ENCODE data around the gene EXD3. TPM values are rescaled to one million over a fixed set of nuclear protein-coding genes. Genes with fewer than 3 reads are reported as not detected.

The EXD3 gene
- total RNA-seq, 1 experiment from 2014 or later = 14.1 TPM

DNA sequence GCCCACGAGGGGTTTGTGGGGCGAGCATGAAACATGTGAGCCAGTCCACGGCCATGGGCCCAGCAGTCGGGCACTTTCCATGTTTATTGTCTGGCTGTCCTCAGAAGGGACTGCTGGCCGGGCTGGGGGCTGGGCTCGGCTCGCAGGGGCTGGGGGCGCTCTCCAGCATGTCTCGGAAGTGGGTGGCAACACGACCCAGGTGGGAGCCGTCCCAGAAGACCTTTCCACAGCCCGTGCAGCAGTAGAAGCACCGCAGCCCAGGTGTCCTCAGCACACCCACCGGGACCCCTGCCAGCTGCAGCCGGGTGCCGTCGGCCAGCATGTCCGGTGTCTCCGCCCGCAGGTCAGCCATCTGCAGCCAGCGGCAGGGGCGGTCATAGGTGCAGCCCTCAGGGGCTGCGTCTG, 116.1 kb downstream of the EXD3 start:
- no peak for DNase-seq (ENCODE audit: low spot score)

- no peak for DNase-seq (ENCODE audit: low spot score)
Measured at GRCh38 chr9:137306066-137306849, 116.7 kb downstream of the EXD3 start.

- DNase-seq (ENCODE audit: low spot score) = no peak
Measured at GRCh38 chr9:137305798-137306065, 117.2 kb downstream of the EXD3 start.

DNA sequence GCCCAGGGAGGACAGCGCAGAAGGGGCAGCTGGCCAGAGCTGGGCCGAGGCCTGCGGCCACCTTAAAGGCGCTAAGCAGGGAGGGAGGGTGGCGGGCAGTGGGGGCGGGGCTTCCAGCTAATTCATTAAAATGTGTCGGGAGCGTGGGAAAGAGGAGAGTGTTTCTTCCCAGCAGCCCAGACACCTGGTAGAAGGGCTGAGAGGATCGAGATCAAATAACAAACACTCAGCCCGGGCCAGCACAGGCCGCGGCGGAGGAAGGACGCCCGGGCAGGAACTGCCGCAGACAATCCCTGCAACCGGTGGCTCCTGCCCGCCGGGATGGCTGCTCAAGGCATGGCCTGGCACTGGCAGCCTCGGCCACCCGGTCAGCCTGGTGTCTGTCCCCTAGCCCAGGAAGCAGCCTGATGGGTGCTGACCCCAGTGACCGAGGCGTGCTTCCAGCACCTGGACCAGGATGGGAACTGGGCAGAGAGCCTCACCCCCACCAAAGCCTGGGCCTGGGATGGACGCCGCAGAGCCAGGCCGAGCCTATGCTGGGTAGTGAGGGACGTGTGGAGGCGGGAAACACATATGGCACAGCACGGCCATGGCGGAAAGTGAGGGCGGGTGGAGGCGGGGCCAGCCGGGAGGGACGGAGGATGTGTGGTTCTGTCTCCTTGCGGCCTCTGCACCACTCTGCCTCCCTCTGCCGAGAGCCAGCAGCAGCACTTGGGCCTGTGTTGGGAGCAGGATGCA, 117.7 kb downstream of the EXD3 start:
- peak; percentile 38 for DNase-seq (ENCODE audit: low spot score)

DNA sequence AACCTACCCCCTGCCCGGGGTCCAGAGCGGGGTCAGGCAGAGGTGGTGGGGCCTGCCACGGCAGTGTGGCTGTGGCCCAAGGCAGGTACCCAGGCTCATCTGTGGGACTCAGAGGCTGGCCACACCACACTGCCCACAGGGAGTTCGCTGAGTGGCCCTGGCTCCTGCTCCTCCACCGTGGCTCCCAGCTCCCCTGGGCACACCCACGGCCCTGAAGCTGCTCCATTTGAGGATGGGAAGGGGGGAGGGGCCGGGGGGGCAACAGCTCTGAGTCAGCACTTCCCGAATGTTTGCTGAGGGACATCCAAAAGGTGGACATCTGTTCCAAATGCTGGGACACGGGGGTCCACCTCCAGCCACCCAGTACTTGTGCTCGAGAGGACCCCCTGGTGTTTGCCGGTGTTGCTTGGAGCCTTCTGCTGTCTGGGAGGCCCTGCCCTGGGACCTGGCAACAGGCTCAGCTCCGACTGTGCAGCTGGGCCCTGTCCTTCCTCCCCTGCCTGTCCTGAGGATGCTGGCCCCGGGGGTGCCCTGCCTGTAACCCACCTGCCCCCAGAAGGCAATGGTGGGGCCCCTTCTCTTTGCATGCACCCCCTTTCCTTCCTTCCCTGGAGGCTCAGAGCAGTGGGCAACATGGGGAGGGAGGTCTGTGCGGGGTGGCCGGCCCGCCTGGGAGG, 118.4 kb downstream of the EXD3 start:
- no peak for DNase-seq (ENCODE audit: low spot score)

GRCh38 chr9:137303893-137304382, 119.0 kb downstream of the EXD3 start:
- no peak for DNase-seq (ENCODE audit: low spot score)

DNA sequence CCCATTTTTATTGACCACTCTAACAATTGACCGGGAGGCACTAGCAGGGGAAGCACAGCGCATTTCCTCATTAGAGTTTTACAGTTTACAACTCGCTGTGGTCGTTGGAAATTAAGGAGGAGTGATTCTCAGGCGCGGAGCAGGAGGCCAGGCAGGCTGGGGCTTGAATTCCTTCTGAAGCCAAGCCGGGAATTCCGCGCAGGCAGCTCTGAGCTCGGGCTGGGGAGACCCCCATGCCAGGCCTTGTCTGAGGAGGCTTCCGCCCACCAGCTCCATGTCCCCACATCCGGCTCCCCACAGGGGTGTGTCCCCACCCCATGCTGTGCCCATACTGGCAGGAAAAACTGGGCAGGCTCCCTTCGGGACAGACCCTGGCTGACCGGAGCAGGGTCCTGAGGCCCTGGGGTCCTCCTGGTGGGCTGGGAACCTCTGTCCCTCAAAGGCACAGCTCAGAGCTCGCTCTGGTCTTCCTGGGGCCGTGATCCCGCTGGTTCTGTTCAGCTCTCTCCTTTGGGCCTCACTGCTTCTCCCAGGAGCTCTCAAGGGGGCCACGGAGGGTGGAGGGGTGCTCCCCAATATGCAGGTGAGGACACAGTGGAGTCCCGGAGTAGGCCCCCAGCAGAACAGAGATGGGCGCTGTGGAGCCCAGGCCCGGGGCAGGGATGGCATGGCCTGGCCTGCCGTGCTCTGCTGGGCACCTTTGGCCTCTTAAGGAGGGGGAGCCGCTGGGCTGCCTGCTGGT, 119.6 kb downstream of the EXD3 start:
- no peak for DNase-seq (ENCODE audit: low spot score)

DNA sequence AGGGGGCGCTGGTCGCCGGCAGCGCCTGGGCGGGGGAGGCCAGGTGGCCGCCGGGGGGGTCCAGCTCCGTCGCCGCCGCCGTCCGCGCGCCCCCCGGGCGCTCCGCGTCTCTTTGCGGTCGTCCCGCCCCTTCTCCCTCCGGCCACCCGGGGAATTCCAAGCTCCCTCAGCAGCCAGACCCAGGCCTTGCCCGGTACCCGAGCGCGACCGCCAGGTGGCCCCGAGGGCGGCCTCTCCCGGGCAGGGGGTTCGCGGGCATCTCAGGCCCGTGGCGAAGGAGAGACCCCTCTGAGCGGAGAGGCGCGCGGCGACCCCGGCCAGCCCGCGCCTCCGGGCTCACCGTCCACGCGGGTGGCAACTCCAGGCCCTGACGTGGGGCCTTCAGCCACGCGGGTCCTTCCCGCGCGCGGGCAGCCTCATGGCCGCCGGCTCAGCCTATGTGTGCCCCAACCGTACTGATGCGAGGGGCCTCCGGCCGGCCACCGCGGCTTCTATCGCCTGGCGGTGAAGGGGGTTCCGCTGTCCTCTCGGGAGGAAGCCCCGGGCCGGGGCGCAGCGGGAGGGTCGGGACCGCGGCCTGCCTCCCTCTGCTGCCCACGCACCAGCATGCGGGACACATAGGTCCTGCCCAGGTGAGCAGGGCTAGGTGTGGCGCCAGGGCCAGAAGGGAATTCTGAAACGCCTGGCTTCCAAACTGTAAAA, 120.4 kb downstream of the EXD3 start:
- no peak for DNase-seq (ENCODE audit: low spot score)

- DNase-seq (ENCODE audit: low spot score) = peak; percentile 87
Measured at GRCh38 chr9:137302118-137302448, 120.9 kb downstream of the EXD3 start, which contains the start of gene NRARP. Gene NRARP (minus strand): TSS chr9:137302271. CDS start chr9:137301928, 343 bp downstream.

DNA sequence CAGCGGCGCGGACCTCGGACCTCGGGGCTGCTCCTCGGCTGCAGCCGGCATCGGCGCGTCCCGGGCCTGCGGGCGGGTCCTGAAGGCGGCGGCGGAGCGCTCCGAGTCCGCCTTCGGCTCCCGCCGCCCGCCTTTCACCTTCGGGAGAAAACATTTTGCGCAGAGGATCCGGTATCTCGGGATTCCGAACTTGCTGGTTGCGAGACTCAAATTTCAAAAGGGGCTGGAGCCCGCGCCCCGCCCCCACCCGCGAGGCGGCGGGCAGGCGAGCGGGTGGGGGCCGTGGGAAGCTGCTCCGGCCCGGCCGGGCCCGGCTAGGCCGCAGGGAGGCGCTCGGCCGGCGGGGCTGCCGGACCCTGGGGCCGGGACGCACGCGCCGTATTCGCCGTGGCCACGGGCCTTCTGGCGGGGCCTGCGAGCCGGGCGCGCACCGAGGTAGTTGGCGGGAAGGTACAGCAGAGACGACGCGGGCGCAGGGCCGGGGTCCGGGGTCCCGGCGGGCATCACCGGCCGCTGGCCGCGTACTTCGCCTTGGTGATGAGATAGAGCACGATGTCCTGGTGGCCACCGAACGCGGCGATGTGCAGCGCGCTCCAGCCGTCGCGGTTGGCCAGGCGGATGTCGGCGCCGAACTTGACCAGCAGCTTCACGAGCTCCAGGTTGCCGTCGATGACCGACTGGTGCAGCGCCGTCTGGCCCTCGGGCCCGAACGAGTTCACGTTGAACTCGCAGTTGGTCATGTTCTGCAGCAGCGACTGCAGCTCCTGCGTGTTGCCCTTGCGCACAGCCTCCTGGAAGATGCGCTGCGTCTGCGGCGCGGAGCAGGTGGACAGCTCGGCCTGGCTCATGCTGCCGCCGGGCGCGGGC, 121.6 kb downstream of the EXD3 start:
- DNase-seq (ENCODE audit: low spot score) = peak; percentile 69

DNA sequence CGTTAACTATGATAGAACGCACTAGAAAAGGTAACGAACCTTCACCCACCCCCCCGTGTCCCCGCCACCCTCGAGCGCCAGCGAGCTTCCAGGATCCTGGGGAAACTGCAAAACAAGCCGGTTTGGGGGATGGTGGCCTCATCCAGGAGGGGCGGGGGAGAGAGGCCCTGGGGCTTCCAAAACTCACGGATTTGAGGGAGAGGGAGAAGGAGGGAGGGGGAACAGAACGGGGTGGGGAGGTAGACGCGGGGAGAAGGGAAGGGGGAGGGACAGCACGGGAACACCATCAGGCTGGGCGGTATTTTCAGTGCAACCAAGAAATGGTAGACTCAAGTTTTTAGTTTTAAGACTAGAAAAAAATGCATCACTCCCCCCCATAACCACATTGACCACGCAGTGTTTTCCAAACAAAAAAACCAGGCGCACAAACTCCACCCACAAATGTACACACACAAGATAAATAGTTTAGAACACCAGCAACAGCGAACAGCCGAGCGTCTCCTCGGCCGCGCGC, 122.3 kb downstream of the EXD3 start:
- peak; percentile 74 for DNase-seq (ENCODE audit: low spot score)

DNA sequence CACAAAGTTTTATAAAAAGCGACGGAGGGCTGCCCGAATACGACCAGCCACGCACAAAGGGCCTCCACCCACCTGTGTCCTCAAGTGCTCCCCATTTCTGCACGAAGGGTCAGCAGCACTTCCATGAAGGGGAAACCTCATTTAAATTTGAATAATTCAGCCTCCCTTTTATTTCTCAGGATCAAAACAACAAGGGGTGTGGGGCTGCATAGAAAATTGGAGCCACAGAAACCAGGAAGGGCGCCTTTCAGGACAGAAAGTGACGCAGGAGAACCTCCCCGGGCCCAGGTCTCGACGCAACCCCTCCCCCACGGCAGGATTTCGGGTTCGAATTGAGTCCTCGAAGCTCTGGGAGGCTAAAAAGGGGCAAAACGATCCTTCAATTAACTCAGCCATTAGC, 123.0 kb downstream of the EXD3 start:
- peak; percentile 61 for DNase-seq (ENCODE audit: low spot score)

- DNase-seq (ENCODE audit: low spot score) = no peak
Measured at GRCh38 chr9:137299203-137299565, 123.8 kb downstream of the EXD3 start.

- DNase-seq (ENCODE audit: low spot score) = peak; percentile 74
Measured at GRCh38 chr9:137298401-137299202, 124.4 kb downstream of the EXD3 start.

- peak; percentile 73 for DNase-seq (ENCODE audit: low spot score)
Measured at GRCh38 chr9:137297966-137298365, 125.0 kb downstream of the EXD3 start.

- peak; percentile 70 for DNase-seq (ENCODE audit: low spot score)
Measured at GRCh38 chr9:137296670-137297664, 126.0 kb downstream of the EXD3 start.

DNA sequence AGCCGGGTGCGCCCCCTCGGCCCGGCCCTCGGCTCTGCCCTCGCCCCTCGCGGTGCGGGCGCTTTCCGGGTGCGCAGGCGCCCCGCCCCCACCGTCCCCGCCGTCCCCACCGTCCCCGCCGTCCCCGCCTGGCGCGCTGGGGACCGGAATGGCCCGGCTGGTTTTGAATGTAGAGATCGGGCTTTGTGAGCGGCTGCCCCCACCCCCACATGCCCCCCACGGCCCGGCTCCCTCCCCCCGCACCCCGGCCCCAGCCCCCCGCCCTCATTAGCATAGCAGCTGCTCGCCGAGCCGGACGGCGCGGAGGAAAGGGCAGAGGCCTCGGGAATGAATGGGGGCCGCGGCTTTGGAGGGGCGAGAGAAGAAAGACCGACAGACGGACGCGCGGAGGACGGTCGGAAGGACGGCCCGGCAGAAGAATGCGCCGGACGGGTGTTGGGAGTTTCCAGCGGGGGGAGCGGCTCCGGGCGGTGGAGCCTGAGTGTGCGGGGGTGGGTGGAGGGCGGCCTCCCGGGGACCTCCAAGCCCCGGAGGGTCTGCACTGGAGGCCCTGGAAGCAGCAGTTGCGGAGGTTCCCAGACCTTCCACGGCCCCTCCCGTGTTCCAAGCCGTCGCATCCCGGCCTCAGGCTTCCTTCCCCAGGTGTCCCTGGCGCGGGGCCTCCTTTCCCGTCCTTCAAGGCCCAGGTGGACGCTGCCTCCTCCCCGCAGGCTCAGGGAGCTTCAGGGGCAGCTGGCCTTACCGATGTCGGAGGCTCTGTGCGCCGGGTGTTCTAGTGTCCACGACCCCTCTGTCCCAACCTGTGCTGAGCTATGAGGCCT, 126.9 kb downstream of the EXD3 start:
- no peak for DNase-seq (ENCODE audit: low spot score)
